ENCODE data around the gene DDR2.
"Not testable (repeated sequence)": the region's sequence is repeated elsewhere in the genome, so short reads cannot be mapped to it uniquely, and the experiment has no call there.

Gene DDR2

DNA sequence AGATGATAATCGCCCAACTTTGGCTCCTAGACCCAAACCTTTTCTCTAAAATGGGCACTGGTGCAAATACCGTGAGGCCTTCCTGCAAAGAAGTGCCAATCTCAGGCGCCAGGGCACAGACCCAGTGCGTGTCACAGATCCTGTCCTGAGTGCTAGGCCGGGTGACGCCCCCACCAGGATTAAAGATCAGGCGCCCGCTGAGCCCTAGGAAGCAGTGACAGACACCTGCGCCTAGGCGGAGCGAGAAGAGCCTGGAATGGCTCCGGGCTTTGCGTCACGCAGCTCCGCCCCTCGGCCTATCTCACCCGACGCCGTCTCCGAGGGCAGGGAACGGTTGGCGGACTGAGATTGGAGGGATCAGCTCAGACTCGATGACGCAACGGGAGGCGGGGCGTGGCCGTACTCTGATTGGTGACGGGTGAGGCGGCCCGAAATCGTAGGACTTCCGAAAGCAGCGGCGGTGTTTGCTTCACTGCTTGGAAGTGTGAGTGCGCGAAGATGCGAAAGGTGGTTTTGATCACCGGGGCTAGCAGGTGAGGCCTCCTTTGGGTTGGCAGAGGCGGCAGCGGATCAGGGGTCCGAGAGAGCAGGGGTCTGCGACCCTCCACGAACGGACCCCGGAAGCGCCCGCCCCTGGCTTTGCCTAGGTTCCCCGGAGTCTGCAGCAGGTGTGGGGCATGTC is 158.2 kb downstream of the DDR2 start, which contains the start of gene HSD17B7:
TSS of gene HSD17B7 (plus strand) at position 400 of the 682 bp plus-strand sequence. CDS start at position 499, 99 bp downstream.
- TF ChIP-seq, protein P1, sequence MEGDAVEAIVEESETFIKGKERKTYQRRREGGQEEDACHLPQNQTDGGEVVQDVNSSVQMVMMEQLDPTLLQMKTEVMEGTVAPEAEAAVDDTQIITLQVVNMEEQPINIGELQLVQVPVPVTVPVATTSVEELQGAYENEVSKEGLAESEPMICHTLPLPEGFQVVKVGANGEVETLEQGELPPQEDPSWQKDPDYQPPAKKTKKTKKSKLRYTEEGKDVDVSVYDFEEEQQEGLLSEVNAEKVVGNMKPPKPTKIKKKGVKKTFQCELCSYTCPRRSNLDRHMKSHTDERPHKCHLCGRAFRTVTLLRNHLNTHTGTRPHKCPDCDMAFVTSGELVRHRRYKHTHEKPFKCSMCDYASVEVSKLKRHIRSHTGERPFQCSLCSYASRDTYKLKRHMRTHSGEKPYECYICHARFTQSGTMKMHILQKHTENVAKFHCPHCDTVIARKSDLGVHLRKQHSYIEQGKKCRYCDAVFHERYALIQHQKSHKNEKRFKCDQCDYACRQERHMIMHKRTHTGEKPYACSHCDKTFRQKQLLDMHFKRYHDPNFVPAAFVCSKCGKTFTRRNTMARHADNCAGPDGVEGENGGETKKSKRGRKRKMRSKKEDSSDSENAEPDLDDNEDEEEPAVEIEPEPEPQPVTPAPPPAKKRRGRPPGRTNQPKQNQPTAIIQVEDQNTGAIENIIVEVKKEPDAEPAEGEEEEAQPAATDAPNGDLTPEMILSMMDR (IDR thresholded peaks at IDR 0.05; ENCODE audit: insufficient read depth, low read depth, low read length, missing control alignments): peak; percentile 21
- peak within 1 kb of the TSS; percentile 50 for H3K4me3 ChIP-seq (ENCODE audit: low read length)
- peak; percentile 74 for DNase-seq (ENCODE audit: low read depth)

DNA sequence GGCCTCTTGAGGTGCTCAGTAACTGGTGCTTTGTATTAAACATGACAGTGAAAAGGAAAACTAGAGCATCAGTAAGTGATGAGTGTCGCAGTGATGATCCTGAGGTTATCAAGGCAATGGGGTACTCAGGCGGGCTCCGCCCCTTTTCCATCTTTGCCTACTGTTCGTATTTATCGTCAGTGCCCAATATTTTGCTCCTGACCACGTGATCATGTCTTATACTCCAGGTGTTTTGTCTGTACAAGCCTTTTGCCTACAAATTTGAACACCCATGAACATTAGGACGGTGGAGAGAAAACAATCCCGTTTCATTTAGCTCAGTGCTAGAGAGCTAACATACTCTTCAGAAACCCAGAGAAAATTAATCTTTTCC is 158.7 kb downstream of the DDR2 start:
- H3K4me3 ChIP-seq (ENCODE audit: low read length): peak overlapping the region; percentile 50
- peak; percentile 58 for DNase-seq (ENCODE audit: low read depth)

DNA sequence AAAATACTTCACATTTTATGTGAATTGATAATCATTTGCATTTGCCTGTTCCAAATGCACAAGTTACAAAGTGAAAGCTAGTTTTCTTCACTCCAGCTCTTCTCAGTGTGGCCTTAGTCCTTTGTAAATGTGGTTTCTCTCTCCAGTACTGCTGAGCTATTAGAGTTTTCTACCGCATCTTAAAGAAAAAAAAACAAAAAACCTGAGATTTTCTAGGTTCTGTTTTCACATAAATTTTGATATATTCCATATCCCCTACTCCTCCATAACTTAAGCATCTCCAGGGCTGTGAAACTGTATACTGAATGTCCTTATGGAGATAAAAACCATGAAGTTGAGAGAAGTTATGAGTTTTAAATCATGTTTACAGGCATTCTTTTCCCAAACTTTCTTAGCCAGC is 162.0 kb downstream of the DDR2 start:
- H3K4me3 ChIP-seq (ENCODE audit: low read length); DNase-seq (ENCODE audit: low read depth): not testable (repeated sequence)

DNA sequence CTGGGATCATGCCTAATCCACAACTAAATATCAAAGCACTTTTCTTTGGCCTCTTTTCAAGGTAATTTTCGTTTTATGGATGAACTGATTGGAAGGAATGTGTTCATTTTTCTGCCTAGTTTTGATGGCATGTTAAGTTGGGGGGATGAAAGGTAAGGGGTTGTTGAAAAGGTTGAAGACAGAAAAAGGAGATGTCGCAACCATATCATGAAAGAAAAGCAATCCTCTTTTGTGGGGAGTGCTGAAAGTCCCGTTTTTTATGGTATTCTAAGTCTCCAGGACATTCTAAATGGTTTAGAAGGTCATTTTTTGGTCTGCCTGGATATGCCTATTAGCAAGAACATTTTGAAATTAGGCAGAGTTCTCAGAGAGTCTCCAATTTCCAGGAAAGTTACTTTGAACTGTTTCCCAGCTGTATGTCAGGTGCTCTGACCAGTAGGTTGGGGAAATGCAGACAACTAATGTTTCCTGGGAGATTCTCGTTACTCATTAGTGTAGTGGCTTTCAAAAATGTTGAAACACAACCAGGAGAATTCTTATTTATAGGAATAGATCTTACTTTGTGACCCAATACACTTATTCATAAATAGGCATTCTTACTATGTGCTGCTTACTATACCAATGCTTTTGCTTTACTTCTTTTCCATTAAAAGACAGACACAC is 164.5 kb downstream of the DDR2 start:
- H3K4me3 ChIP-seq (ENCODE audit: low read length); DNase-seq (ENCODE audit: low read depth): not testable (repeated sequence)

DNA sequence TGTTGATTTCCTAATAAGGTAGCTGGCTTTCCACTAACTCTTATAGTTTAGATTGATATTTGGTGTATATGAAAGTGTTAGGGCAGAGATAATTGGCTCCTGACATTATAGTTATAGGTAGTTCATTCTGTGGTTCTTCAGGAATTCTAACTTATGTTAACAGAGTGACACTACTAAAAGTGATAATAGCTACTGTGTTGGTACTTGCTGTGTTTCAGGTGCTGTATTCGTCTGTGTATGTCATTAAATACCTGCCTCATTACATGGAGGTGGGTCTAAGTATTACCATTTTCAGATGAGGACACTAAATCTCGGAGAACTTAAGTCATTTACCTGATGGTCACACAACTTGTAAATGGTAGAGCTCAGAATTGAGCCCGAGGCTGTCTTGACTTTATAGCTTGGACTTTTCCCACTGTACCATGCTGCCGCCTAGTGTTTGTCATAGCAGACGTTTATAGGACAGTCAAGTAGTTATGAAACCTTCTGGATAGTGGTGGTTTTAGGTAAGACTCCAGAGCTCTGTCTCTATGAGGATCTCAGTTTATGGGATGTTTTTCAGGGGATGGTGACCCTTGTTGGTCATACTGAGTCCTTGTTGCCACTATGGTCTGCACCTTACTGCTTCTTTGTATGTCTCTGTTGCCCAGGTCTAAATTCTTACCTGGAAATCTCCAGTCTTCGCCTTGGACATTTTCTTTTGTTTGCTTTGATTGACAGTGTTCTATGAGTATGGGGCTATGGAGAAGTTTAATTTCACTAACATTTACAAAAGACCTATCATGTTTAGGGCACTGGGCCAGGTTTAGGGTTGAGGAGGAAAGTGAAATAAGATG is 167.9 kb downstream of the DDR2 start:
- peak; percentile 77 for DNase-seq (ENCODE audit: low read depth)
- H3K4me3 ChIP-seq (ENCODE audit: low read length): not testable (repeated sequence)
- TF ChIP-seq, protein P1 (IDR thresholded peaks at IDR 0.05; ENCODE audit: insufficient read depth, low read depth, low read length, missing control alignments): peak; percentile 68

DNA sequence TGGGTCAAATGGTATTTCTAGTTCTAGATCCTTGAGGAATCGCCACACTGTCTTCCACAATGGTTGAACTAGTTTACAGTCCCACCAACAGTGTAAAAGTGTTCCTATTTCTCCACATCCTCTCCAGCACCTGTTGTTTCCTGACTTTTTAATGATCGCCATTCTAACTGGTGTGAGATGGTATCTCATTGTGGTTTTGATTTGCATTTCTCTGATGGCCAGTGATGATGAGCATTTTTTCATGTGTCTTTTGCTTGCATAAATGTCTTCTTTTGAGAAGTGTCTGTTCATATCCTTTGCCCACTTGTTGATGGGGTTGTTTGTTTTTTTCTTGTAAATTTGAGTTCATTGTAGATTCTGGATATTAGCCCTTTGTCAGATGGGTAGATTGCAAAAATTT is 175.2 kb downstream of the DDR2 start:
- not testable (repeated sequence) for H3K4me3 ChIP-seq (ENCODE audit: low read length); DNase-seq (ENCODE audit: low read depth)

DNA sequence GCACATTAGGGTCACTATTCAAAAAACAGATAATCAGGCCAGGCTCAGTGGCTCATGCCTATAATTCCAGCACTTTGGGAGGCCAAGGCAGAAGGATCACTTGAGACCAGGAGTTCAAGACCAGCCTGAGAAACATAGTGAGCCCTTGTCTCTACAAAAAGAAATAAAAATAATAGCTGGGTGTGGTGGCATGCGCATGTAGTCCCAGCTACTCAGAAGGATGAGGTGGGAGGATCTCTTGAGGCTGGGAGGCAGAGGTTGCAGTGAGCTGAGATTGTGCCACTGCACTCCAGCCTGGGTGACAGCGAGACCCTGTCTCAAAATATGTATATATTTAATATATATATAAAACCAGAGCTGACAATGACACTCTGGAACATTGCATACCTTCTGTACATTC is 180.1 kb downstream of the DDR2 start:
- not testable (repeated sequence) for DNase-seq (ENCODE audit: low read depth); H3K4me3 ChIP-seq (ENCODE audit: low read length)

DNA sequence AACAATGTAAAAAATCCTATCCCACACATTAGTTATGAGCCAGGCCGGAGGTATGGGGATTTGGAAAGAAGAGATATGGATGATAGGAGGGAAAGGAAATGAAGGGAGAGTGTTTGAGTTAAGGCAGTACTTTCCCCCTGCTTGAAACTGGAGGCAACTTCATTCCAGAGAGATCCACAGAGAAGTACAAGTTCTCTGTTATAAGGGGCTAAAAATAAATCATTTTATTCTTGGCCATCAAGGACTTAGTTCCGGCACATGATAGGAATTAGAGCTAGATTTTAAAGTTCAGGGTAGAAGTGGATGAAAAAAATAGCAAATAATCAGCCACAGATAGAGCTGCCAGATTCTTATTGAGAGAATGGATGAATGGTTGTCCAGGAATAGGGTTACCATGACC is 185.9 kb downstream of the DDR2 start:
- not testable (repeated sequence) for H3K4me3 ChIP-seq (ENCODE audit: low read length); DNase-seq (ENCODE audit: low read depth)

DNA sequence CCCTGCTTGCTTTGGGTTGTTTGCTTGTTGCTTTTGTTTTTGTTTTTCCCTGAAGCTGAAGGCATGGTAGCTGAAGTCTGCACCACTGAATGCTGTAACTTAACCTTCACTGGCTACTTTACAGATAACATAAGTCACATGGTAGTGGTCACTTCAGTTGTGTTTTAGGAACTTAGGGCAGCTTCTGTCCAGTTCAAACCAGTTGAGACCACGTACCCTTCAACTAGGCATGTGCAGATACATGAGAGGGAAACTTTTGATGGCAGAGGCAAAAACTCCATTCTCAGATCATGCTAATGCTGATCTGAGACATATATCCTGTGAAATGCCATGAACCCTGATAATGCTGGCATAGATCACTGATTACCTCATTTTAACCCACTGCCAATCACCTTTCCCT is 186.4 kb downstream of the DDR2 start:
- DNase-seq (ENCODE audit: low read depth): not testable (repeated sequence)

DNA sequence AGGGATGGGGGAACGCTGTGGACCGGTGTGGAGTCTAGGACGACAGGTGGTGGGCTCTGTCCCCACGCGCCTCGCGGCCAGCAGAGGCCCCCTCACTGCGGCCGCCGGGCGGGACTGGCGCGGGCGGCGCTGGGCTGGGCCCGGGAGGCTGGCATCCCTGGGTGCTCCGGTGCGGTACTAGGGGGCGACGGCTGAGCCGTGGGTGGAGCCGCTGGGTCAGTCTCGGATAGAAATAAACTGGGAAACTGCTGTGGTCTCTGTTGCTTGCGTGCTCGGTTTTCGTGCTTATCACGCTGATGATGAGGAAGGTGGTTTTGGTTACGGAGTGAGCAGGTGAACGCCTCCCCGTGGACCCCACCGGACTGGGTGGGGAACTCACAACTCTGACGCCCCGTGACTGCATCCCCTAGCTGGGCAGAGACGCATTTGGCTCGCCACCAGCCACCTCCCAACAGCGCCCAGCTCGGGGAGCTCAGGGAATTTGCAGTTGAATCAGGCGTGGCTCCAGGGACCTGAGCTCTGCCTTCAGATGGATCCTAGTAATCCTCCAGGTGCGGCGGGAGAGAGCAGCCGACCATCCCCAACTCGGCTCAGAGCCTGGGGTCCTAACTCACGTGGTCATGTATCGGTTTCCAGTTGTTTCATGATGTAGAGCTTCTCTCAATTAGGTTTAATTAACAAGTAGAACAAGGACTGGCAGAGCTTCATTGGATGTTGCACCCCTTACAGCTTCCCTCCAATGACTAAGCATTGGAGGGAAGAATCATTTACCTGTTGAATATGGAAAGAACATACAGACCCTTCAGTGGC is 190.3 kb downstream of the DDR2 start:
- H3K4me3 ChIP-seq (ENCODE audit: low read length): peak overlapping the region; percentile 47
- DNase-seq (ENCODE audit: low read depth): peak; percentile 18
- TF ChIP-seq, protein P1 (IDR thresholded peaks at IDR 0.05; ENCODE audit: insufficient read depth, low read depth, low read length, missing control alignments): peak; percentile 18

More for the DNA sequence above, 186.4 kb downstream of the DDR2 start:
- not testable (repeated sequence) for H3K4me3 ChIP-seq (ENCODE audit: low read length)

Data from epithelial cell of esophagus (primary cell).